ENCODE results near the gene APLP1. TPM values are rescaled to one million over a fixed set of nuclear protein-coding genes. Genes with fewer than 3 reads are reported as not detected.
"Not testable (repeated sequence)": the region's sequence is repeated elsewhere in the genome, so short reads cannot be mapped to it uniquely, and the experiment has no call there.

The APLP1 gene
- total RNA-seq, 1 donor from 2014 or later: 2.4 TPM

- Mint-ChIP-seq H3K9me3 (no peaks in the 10 kb centered on the region), H3K4me1 (ENCODE audit: low read depth) (peaks cover 46% of the 10 kb centered on the region), H3K4me3 (no peak overlapping the region), H3K36me3 (ENCODE audit: low read depth) (no peaks in the 10 kb centered on the region), H3K27ac (peak overlapping the region; percentile 5), H3K27me3 (ENCODE audit: insufficient read depth) (no peaks in the 10 kb centered on the region)
- no peak for DNase-seq (ENCODE audit: low spot score)
- intact Hi-C loops (cut with micrococcal nuclease): no loop called here
Measured at GRCh38 chr19:35905178-35905727, 36.9 kb downstream of the APLP1 start.

DNA sequence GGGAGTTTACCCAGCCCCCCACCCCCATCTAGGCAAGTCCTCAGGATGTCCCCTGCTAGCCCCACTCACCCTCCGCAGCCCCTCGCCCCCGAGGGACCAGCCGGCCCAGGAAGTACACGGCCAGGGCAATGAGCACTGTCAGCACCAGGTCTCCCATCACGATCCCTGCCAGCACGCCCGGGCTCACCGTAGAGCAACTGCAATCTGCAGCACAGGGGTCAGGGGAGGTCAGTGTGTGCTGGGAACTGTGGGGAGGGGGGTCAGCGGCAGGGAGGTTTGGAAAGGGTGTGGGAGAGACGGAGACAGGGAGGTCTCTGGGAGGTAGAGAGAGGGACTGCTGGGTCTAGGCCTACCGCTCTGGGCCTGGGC, 39.0 kb downstream of the APLP1 start:
- no peak overlapping the region for H3K4me3 Mint-ChIP-seq
- no peaks in the 10 kb centered on the region for H3K9me3 Mint-ChIP-seq
- no peaks in the 10 kb centered on the region for H3K27me3 Mint-ChIP-seq (ENCODE audit: insufficient read depth)
- intact Hi-C loops (cut with micrococcal nuclease): no loop called here
- no peak for DNase-seq (ENCODE audit: low spot score)
- no peaks in the 10 kb centered on the region for H3K36me3 Mint-ChIP-seq (ENCODE audit: low read depth)
- no peak overlapping the region for H3K27ac Mint-ChIP-seq
- peaks cover 37% of the 10 kb centered on the region for H3K4me1 Mint-ChIP-seq (ENCODE audit: low read depth)

DNA sequence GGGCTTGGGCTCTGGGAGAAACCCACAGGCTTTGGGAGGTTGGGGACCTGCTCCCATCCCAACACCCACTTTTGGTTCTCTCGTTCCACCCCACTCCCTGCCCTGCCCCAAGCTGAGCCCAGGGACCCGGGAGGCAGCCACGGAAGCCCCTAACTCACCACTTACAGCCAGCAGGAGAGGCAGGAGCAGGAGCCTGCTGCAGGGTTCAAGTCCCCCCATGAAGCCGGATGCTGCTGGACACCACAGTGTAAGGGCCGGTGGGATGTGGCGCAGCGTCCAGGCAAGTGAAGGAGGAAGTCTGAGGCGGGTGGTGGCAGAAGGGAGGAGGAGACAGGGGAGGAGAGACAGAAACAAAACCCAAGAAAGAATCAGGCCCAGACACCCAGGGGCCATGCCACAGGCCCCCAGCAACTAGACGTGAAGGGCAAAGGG, 39.7 kb downstream of the APLP1 start, which contains the start of gene TYROBP:
TSS of gene TYROBP (minus strand) at position 286 of the 432 bp plus-strand sequence. CDS start at position 219, 67 bp downstream.
- no peak within 1 kb of the TSS for H3K4me3 Mint-ChIP-seq
- H3K4me1 Mint-ChIP-seq (ENCODE audit: low read depth): peaks cover 31% of the 10 kb centered on the region
- no peaks in the 10 kb centered on the region for H3K27me3 Mint-ChIP-seq (ENCODE audit: insufficient read depth)
- no peak for DNase-seq (ENCODE audit: low spot score)
- no peaks in the 10 kb centered on the region for H3K9me3 Mint-ChIP-seq
- no peaks in the 10 kb centered on the region for H3K36me3 Mint-ChIP-seq (ENCODE audit: low read depth)
- H3K27ac Mint-ChIP-seq: peak within 1 kb of the TSS; percentile 26
- intact Hi-C loops (cut with micrococcal nuclease): no loop called here

GRCh38 chr19:35908973-35909683, 40.8 kb downstream of the APLP1 start:
- no peaks in the 10 kb centered on the region for H3K36me3 Mint-ChIP-seq (ENCODE audit: low read depth)
- intact Hi-C loops (cut with micrococcal nuclease): no loop called here
- H3K27ac Mint-ChIP-seq: peak overlapping the region; percentile 26
- H3K4me3 Mint-ChIP-seq: no peak overlapping the region
- no peak for DNase-seq (ENCODE audit: low spot score)
- no peaks in the 10 kb centered on the region for H3K9me3 Mint-ChIP-seq
- H3K27me3 Mint-ChIP-seq (ENCODE audit: insufficient read depth): no peaks in the 10 kb centered on the region
- peaks cover 21% of the 10 kb centered on the region for H3K4me1 Mint-ChIP-seq (ENCODE audit: low read depth)

DNA sequence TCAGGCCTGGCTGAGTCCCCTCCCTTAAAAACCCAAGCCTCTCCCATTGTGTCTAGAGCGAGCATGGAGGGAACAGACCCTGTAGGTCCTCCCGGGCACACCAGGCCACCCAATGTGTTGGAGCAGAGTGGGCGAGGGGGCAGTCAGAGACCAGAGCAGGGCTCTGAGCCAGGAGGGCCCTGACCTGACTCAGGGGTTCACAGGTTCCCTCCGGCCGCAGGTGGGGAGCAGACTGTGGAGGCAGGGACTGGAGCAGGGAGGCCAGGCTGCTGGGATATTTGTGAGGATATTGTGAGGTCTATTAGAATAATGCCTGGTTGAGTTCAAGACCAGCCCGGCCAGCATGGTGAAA, 41.3 kb downstream of the APLP1 start:
- no peak overlapping the region for H3K4me3 Mint-ChIP-seq
- intact Hi-C loops (cut with micrococcal nuclease): no loop called here
- no peaks in the 10 kb centered on the region for H3K36me3 Mint-ChIP-seq (ENCODE audit: low read depth)
- no peak for DNase-seq (ENCODE audit: low spot score)
- no peaks in the 10 kb centered on the region for H3K9me3 Mint-ChIP-seq
- peaks cover 16% of the 10 kb centered on the region for H3K4me1 Mint-ChIP-seq (ENCODE audit: low read depth)
- no peaks in the 10 kb centered on the region for H3K27me3 Mint-ChIP-seq (ENCODE audit: insufficient read depth)
- no peak overlapping the region for H3K27ac Mint-ChIP-seq

GRCh38 chr19:35910355-35910754, 42.0 kb downstream of the APLP1 start:
- H3K9me3 Mint-ChIP-seq; intact Hi-C loops (cut with micrococcal nuclease); DNase-seq (ENCODE audit: low spot score); H3K27me3 Mint-ChIP-seq (ENCODE audit: insufficient read depth); H3K27ac Mint-ChIP-seq; H3K4me3 Mint-ChIP-seq; H3K36me3 Mint-ChIP-seq (ENCODE audit: low read depth): not testable (repeated sequence)
- H3K4me1 Mint-ChIP-seq (ENCODE audit: low read depth): peaks cover 11% of the 10 kb centered on the region

GRCh38 chr19:35911173-35911572, 42.8 kb downstream of the APLP1 start:
- H3K9me3 Mint-ChIP-seq: no peaks in the 10 kb centered on the region
- no peak overlapping the region for H3K4me3 Mint-ChIP-seq
- no peak for DNase-seq (ENCODE audit: low spot score)
- H3K4me1 Mint-ChIP-seq (ENCODE audit: low read depth): peaks cover 11% of the 10 kb centered on the region
- H3K36me3 Mint-ChIP-seq (ENCODE audit: low read depth): no peaks in the 10 kb centered on the region
- no peak overlapping the region for H3K27ac Mint-ChIP-seq
- intact Hi-C loops (cut with micrococcal nuclease): no loop called here
- H3K27me3 Mint-ChIP-seq (ENCODE audit: insufficient read depth): peaks cover 3% of the 10 kb centered on the region

DNA sequence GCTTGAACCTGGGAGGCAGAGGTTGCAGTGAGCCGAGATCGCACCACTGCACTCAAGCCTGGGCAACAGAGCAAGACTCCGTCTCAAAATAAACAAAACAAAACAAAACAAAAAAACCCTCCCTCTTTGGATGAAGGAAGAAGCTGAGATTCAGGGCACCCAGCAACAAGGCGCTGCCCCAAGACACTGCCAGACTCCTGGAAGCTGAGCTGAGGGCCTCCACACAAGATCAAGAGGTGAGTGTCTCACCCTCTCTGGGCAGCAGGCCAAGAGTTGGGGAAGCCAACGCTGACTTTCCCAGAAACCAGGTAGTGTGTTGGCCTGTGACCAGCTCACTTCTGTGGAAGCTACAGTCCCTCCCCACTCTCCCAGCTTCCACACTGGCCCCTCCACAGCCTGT, 43.4 kb downstream of the APLP1 start:
- no peak for DNase-seq (ENCODE audit: low spot score)
- no peak overlapping the region for H3K4me3 Mint-ChIP-seq
- H3K36me3 Mint-ChIP-seq (ENCODE audit: low read depth): no peaks in the 10 kb centered on the region
- intact Hi-C loops (cut with micrococcal nuclease): no loop called here
- H3K27me3 Mint-ChIP-seq (ENCODE audit: insufficient read depth): peaks cover 4% of the 10 kb centered on the region
- H3K9me3 Mint-ChIP-seq: no peaks in the 10 kb centered on the region
- H3K27ac Mint-ChIP-seq: no peak overlapping the region
- H3K4me1 Mint-ChIP-seq (ENCODE audit: low read depth): peaks cover 11% of the 10 kb centered on the region

DNA sequence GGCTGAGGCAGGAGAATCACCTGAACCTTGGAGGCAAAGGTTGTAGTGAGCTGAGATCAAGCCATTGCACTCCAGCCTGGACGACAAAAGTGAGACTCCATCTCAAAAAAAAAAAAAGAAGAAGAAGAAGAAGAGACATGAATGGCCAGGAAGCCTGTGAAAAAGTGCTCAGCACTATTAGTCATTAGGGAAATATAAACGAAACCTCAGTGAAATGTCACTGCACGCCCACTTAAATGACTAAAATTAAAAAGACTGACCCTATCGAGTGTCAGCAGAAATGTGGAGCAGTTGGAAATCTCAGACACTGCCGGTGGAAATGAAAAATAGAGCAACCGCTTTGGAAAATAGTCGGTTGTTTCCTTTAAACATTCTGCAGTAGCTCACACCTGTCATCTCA, 45.2 kb downstream of the APLP1 start:
- H3K27ac Mint-ChIP-seq: no peak overlapping the region
- DNase-seq (ENCODE audit: low spot score): no peak
- intact Hi-C loops (cut with micrococcal nuclease): no loop called here
- no peaks in the 10 kb centered on the region for H3K36me3 Mint-ChIP-seq (ENCODE audit: low read depth)
- H3K4me3 Mint-ChIP-seq: no peak overlapping the region
- H3K4me1 Mint-ChIP-seq (ENCODE audit: low read depth): peaks cover 11% of the 10 kb centered on the region
- H3K27me3 Mint-ChIP-seq (ENCODE audit: insufficient read depth): peaks cover 4% of the 10 kb centered on the region
- no peaks in the 10 kb centered on the region for H3K9me3 Mint-ChIP-seq

DNA sequence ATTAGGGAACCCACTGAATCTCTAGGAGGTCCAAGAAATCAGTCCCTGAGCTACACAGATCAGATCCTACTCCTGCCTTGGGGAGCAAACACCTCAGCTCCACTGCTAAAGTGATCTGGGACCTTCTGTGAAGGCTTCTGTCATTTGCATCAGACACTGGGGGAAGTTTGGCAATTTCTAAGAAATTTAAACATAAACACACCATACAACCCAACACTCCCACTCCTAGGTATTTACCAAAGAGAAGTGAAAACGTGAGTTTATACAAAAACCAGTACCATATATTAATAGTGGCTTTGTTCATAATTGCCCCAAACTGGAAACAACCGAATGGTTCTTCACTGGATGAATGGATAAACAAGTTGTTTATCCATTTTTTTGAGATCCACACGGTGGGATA, 47.1 kb downstream of the APLP1 start:
- peaks cover 6% of the 10 kb centered on the region for H3K27me3 Mint-ChIP-seq (ENCODE audit: insufficient read depth)
- no peak overlapping the region for H3K4me3 Mint-ChIP-seq
- H3K4me1 Mint-ChIP-seq (ENCODE audit: low read depth): no peaks in the 10 kb centered on the region
- H3K9me3 Mint-ChIP-seq: no peaks in the 10 kb centered on the region
- intact Hi-C loops (cut with micrococcal nuclease): loop anchor here (2.0 kb wide), 1 partner anchor 17 kb away; no protein-coding TSS in a partner anchor
- H3K36me3 Mint-ChIP-seq (ENCODE audit: low read depth): no peaks in the 10 kb centered on the region
- no peak overlapping the region for H3K27ac Mint-ChIP-seq
- DNase-seq (ENCODE audit: low spot score): no peak

DNA sequence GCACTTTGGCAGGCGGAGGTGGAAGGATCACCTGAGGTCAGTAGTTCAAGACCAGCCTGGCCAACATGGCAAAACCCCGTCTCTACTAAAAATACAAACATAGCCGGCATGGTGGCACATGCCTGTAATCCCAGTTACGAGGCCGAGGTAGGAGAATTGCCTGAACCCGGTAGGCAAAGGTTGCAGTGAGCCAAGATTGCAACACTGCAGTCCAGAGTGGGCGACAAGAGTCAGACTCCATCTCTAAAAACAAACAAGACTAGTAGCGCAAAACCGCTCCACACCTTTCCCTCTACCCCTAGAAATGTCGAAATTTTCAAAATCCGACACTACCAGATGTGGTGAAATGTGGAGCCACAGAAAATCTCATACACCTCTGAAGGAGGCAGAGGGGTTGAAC, 50.9 kb downstream of the APLP1 start:
- Mint-ChIP-seq H3K4me1 (ENCODE audit: low read depth) (no peaks in the 10 kb centered on the region), H3K4me3 (no peak overlapping the region), H3K27ac (no peak overlapping the region), H3K27me3 (ENCODE audit: insufficient read depth) (peaks cover 9% of the 10 kb centered on the region), H3K9me3 (no peaks in the 10 kb centered on the region), H3K36me3 (ENCODE audit: low read depth) (no peaks in the 10 kb centered on the region)
- DNase-seq (ENCODE audit: low spot score): no peak
- intact Hi-C loops (cut with micrococcal nuclease): no loop called here

GRCh38 chr19:35921012-35921411, 52.6 kb downstream of the APLP1 start:
- Mint-ChIP-seq H3K27me3 (ENCODE audit: insufficient read depth) (peaks cover 10% of the 10 kb centered on the region), H3K36me3 (ENCODE audit: low read depth) (peaks cover 2% of the 10 kb centered on the region), H3K9me3 (peaks cover 11% of the 10 kb centered on the region), H3K4me3 (no peak overlapping the region), H3K27ac (no peak overlapping the region), H3K4me1 (ENCODE audit: low read depth) (no peaks in the 10 kb centered on the region)
- DNase-seq (ENCODE audit: low spot score): no peak
- intact Hi-C loops (cut with micrococcal nuclease): no loop called here

- intact Hi-C loops (cut with micrococcal nuclease): no loop called here
- Mint-ChIP-seq H3K9me3 (peaks cover 15% of the 10 kb centered on the region), H3K4me3 (no peak overlapping the region), H3K27me3 (ENCODE audit: insufficient read depth) (peaks cover 6% of the 10 kb centered on the region), H3K27ac (no peak overlapping the region), H3K4me1 (ENCODE audit: low read depth) (peaks cover 9% of the 10 kb centered on the region), H3K36me3 (ENCODE audit: low read depth) (peaks cover 5% of the 10 kb centered on the region)
- no peak for DNase-seq (ENCODE audit: low spot score)
Measured at GRCh38 chr19:35925501-35925900, 57.1 kb downstream of the APLP1 start.
